ENCODE results near the gene CHN1.

Gene CHN1

DNA sequence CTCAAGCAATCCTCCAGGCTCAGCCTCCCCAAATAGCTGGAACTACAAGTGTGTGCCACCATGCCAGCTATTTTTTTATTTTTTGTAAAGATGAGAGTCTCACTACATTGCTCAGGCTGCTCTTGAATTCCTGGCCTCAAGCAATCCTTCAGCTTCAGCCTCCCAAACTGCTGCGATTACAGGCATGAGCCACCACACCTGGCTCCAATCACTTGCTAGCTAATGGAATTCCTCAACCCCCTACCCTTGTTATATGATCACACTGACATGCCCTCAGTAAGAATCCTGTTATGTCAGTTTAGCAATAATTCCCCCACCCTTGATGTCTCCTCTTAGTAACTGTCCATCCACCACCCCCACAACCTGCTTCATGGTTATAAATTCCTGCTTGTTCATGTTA, 12.3 kb downstream of the CHN1 start:
- TF ChIP-seq, protein P1, sequence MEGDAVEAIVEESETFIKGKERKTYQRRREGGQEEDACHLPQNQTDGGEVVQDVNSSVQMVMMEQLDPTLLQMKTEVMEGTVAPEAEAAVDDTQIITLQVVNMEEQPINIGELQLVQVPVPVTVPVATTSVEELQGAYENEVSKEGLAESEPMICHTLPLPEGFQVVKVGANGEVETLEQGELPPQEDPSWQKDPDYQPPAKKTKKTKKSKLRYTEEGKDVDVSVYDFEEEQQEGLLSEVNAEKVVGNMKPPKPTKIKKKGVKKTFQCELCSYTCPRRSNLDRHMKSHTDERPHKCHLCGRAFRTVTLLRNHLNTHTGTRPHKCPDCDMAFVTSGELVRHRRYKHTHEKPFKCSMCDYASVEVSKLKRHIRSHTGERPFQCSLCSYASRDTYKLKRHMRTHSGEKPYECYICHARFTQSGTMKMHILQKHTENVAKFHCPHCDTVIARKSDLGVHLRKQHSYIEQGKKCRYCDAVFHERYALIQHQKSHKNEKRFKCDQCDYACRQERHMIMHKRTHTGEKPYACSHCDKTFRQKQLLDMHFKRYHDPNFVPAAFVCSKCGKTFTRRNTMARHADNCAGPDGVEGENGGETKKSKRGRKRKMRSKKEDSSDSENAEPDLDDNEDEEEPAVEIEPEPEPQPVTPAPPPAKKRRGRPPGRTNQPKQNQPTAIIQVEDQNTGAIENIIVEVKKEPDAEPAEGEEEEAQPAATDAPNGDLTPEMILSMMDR (IDR thresholded peaks at IDR 0.05; ENCODE audit: low read depth, low read length) = no peak
- H3K4me3 ChIP-seq (ENCODE audit: low read depth, low read length) = no peak overlapping the region

DNA sequence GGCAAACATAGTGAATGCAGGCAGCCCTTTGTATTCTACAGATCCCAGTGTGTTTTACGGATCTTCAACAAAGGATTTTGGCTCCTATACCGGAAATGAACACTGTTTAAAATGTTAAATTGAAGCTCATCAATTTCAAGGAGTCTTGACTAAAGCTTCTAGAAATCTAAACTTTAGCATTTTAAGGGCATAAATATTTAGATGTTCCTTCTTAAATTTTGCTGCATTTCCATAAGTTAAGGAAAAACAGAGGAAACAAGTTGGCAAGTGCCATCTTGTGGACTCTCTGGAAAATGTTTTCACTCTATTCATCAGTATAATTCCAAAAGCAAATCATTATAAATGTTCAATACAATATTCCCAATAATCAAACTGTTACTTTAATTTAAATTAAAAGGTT, 19.6 kb downstream of the CHN1 start:
- TF ChIP-seq, protein P1 (IDR thresholded peaks at IDR 0.05; ENCODE audit: low read depth, low read length) = peak; percentile 17; the same call in 1 of the 2 replicates

DNA sequence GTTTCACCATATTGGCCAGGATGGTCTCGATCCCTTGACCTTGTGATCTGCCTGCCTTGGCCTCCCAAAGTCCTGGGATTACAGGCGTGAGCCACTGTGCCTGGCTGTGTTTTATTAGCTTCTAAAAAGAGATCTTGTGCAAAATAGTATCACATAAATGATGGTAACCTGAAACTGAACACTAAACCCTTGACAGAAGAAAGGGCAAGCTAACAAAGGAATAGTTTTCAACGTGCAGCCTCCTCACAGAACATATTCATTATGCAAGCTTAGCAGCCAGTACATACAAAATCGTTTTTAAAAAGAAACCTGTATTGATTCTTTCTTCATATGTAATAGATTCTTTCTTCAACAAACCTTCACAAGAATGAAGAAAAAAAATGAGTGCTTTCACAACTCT, 20.6 kb downstream of the CHN1 start:
- TF ChIP-seq, protein P1 (IDR thresholded peaks at IDR 0.05; ENCODE audit: low read depth, low read length) = no peak
- no peak overlapping the region for H3K4me3 ChIP-seq (ENCODE audit: low read depth, low read length)

More for the DNA sequence above, 19.6 kb downstream of the CHN1 start:
- H3K4me3 ChIP-seq (ENCODE audit: low read depth, low read length) = no peak overlapping the region

DNA sequence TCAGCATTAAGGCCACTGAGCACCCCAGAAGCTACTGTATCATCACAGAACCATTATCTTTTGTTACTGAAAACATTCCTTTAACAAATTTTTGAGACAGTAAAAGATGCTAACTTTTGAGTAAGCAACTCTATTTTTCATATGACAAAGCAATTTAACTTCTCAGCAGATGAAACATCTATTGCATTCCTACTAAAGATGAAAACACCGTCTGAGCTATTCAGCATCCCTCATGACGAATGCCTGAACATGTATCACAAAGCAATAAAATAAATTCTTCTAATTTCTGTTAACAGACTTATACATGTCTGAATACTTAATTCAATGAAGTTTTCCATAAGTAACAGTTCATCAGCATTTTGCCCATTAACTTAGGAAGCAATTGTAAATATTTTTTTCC, 23.9 kb downstream of the CHN1 start:
- no peak overlapping the region for H3K4me3 ChIP-seq (ENCODE audit: low read depth, low read length)
- TF ChIP-seq, protein P1 (IDR thresholded peaks at IDR 0.05; ENCODE audit: low read depth, low read length) = no peak

DNA sequence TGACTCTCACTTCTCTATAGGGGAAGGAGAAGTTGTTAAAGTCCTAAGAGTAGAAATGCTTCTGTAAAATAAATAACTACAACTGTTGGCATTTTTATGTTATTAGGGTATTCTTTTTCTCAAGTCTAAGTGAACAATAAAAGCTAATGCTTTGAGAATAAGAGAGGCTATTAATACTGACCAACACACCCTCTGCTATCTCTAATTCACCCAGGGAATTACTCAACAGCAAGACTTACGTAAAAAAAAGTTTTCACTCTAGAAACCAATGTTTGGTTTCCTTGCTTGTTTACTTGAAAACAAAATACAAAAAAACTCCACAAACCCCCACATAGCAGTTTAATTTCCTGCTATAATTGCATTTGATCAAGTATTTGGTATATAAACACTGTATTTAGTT, 25.2 kb downstream of the CHN1 start:
- H3K4me3 ChIP-seq (ENCODE audit: low read depth, low read length) = no peak overlapping the region
- TF ChIP-seq, protein P1 (IDR thresholded peaks at IDR 0.05; ENCODE audit: low read depth, low read length) = no peak

DNA sequence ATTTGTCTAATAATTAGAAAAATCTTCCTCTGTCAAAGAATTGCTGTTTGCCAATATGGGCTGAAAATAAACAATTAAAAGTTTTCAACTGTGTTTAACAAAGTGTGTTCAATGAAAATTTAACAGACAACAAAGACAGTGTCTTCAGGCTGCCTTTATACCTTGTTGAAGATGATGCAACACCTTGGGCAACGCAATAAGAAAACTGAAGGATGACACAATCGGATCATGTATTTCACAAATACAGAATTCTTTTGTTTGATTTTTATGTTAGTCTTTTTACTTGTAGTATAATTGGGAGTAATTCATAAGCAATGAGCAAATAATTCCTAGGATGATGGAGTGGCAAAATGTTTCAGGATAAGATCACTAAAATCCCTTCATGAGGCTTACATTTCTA, 27.8 kb downstream of the CHN1 start:
- TF ChIP-seq, protein P1 (IDR thresholded peaks at IDR 0.05; ENCODE audit: low read depth, low read length) = no peak

DNA sequence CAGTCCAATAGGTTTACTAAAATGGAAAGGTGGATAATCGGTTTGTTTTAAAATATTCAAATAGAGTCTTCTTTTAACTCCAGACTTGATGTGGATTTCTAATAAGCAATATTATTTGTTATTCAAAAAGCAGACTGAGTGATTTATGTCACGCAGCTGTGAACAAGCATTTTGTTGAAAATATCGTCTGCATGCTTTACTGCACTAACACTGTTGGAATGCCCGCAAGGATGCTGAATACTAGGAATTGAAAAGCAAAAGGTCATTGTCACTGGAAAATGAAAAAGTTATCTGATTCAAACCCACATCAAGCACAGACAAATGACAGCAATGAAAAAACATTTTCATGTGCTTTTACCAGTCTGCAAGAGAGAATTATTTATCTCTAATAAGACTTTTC, 31.1 kb downstream of the CHN1 start:
- TF ChIP-seq, protein P1 (IDR thresholded peaks at IDR 0.05; ENCODE audit: low read depth, low read length) = no peak

More for the DNA sequence above, 27.8 kb downstream of the CHN1 start:
- H3K4me3 ChIP-seq (ENCODE audit: low read depth, low read length) = no peak overlapping the region

More for the DNA sequence above, 31.1 kb downstream of the CHN1 start:
- H3K4me3 ChIP-seq (ENCODE audit: low read depth, low read length) = no peak overlapping the region
